Measurements from ENCODE around the gene TUBB2A. TPM values are rescaled to one million over a fixed set of nuclear protein-coding genes. Genes with fewer than 3 reads are reported as not detected.
"Not testable (repeated sequence)": the region's sequence is repeated elsewhere in the genome, so short reads cannot be mapped to it uniquely, and the experiment has no call there.

Gene TUBB2A
- total RNA-seq, 4 donors from 2014 or later = 90.1 to 181 (median 146) TPM

DNA sequence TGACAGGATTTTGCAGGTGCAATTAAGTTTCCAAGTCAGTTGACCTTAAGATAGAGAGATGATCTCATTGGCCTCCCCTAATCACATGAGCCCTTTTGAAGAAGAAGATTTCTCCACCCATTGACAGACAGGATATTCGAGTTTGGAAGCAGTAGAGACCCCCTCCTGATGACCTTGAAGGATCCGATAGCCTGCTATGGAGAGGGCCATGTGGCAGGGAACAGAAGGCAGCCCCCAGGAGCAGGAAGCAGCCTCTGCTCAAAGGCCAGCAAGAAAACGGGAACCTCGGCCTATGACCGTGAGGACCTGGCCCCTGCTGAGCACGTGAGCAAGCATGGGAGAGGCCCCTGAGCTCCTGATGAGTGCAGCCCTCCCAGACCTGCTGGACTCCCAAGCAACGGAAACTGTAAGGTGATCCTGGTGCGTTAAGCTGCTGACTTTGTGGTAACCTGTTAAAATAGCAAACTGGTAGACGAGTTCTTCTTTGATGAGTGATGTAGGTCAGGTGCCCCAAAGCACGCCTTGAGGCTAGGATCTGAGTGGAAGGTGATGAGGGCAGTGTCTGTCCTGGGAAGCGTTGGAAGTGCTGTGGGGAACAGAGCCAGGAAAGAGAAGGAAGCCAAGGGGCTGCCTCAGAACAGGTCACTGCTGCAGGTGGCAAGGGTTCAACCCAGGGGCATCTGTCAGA lies 18.5 kb upstream of the TUBB2A start:
- Histone ChIP-seq H3K27me3 (peaks cover 0 to 3% (median 0%) of the 10 kb centered on the region in 4 donors), H3K4me3 (no peak overlapping the region), H3K36me3 (no peaks in the 10 kb centered on the region), H3K27ac (replicated peaks in 1 of 4) (no peak overlapping the region), H3K9me3 (no peaks in the 10 kb centered on the region), H3K4me1 (no peaks in the 10 kb centered on the region)
- WGBS = 77% methylated on average over 11 of the region's 11 CpGs
- intact Hi-C loops (cut with DNase I) = no loop called here
- DNase-seq (ENCODE audit: extremely low spot score) = no peak
- no peak for TF ChIP-seq POLR2AphosphoS5 (IDR thresholded peaks at IDR 0.05)
- no peak for TF ChIP-seq CTCF (IDR thresholded peaks at IDR 0.05)
- no peak for TF ChIP-seq EP300 (IDR thresholded peaks at IDR 0.05)
- no peak for TF ChIP-seq POLR2A (IDR thresholded peaks at IDR 0.05; ENCODE audit: low read depth)

- WGBS = 96% methylated on average over 11 of the region's 11 CpGs
- H3K27ac ChIP-seq (replicated peaks in 1 of 4); H3K9me3 ChIP-seq; DNase-seq (ENCODE audit: extremely low spot score); H3K4me3 ChIP-seq; H3K36me3 ChIP-seq; H3K27me3 ChIP-seq; H3K4me1 ChIP-seq; intact Hi-C loops (cut with DNase I): not testable (repeated sequence)
These were observed 16.3 kb upstream of the TUBB2A start for GRCh38 chr6:3173636-3174089.

- H3K36me3 ChIP-seq; H3K27ac ChIP-seq (replicated peaks in 1 of 4); H3K9me3 ChIP-seq; H3K27me3 ChIP-seq; H3K4me3 ChIP-seq; H3K4me1 ChIP-seq; DNase-seq (ENCODE audit: extremely low spot score); intact Hi-C loops (cut with DNase I): not testable (repeated sequence)
- WGBS = 89% methylated on average over 4 of the region's 4 CpGs
These were observed 15.4 kb upstream of the TUBB2A start for GRCh38 chr6:3172789-3173188.

DNA sequence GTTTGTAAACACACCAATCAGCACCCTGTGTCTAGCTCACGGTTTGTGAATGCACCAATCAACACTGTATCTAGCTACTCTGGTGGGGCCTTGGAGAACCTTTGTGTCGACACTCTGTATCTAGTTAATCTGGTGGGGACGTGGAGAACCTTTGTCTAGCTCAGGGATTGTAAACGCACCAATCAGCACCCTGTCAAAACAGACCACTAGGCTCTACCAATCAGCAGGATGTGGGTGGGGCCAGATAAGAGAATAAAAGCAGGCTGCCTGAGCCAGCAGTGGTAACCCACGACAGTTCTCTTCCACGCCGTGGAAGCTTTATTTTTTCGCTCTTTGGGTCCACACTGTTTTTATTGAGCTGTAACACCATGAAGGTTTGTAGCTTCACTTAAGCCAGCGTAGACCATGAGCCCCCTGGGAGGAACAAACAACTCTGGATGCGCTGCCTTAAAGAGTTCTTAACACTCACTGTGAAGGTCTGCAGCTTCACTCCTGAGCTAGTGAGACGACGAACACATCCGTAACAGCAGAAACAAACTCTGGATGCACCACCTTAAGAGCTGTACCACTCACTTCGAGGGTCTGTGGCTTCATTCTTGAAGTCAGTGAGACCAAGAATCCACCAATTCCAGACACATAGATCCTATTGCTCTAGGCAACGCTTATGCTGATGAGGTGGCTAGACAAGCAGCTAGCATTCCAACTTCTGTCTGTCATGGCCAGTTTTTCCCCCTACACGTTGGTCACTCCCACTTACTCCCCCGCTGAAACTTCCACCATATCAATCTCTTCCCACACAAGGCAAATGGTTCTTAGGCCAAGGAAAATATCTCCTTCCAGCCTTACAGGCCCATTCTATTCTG lies 14.2 kb upstream of the TUBB2A start:
- H3K27me3 ChIP-seq; H3K4me3 ChIP-seq; DNase-seq (ENCODE audit: extremely low spot score); H3K27ac ChIP-seq (replicated peaks in 1 of 4); H3K36me3 ChIP-seq; intact Hi-C loops (cut with DNase I); H3K9me3 ChIP-seq; H3K4me1 ChIP-seq: not testable (repeated sequence)
- WGBS = 93% methylated on average over 16 of the region's 17 CpGs

DNA sequence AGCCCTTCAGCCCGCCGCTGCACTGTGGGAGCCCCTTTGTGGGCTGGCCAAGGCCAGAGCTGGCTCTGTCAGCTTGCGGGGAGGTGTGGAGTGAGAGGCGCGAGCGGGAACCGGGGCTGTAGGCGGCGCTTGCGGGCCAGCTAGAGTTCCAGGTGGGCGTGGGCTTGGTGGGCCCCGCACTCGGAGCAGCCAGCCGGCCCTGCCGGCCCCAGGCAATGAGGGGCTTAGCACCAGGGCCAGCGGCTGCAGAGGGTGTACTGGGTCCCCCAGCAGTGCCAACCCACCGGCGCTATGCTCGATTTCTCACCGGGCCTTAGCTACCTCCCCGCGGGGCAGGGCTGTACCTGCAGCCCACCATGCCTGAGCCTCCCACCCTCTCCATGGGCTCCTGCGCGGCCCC lies 13.3 kb upstream of the TUBB2A start:
- H3K36me3 ChIP-seq; intact Hi-C loops (cut with DNase I); H3K9me3 ChIP-seq; DNase-seq (ENCODE audit: extremely low spot score); H3K27ac ChIP-seq (replicated peaks in 1 of 4); H3K4me3 ChIP-seq; H3K27me3 ChIP-seq; H3K4me1 ChIP-seq: not testable (repeated sequence)
- WGBS = 93% methylated on average over 3 of the region's 24 CpGs

DNA sequence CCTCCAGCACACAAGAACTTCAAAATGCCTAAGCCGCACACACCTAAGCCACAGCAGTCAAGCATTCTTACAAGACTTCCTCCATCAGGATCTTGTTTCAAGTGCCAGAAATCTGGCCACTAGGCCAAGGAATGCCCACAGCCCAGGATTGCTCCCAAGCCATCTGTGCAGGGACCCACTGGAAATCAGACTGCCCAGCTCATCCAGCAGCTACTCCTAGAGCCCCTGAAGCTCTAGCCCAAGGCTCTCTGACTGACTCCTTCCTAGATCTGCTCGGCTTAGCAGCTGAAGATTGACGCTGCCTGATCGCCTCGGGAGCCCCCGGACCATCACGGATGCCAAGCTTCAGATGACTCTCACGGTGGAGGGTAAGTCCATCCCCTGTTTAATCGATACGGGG lies 10.7 kb upstream of the TUBB2A start:
- intact Hi-C loops (cut with DNase I); H3K27ac ChIP-seq (replicated peaks in 1 of 4): not testable (repeated sequence)

GRCh38 chr6:3166535-3167225 lies 9.3 kb upstream of the TUBB2A start:
- WGBS = 92% methylated on average over 10 of the region's 10 CpGs
- H3K4me3 ChIP-seq; H3K36me3 ChIP-seq; H3K27me3 ChIP-seq; H3K9me3 ChIP-seq; DNase-seq (ENCODE audit: extremely low spot score); intact Hi-C loops (cut with DNase I); H3K27ac ChIP-seq (replicated peaks in 1 of 4): not testable (repeated sequence)
- H3K4me1 ChIP-seq = peaks cover 13 to 19% (median 17%) of the 10 kb centered on the region in 4 donors

More for the DNA sequence above, 10.7 kb upstream of the TUBB2A start:
- 98% methylated on average over 10 of the region's 10 CpGs for WGBS
- not testable (repeated sequence) for H3K27me3 ChIP-seq; H3K4me3 ChIP-seq; H3K36me3 ChIP-seq; H3K9me3 ChIP-seq; DNase-seq (ENCODE audit: extremely low spot score)
- peaks cover 6 to 19% (median 8%) of the 10 kb centered on the region in 4 donors for H3K4me1 ChIP-seq
